Measurements from ENCODE around the gene LRRTM4.

LRRTM4 gene

DNA sequence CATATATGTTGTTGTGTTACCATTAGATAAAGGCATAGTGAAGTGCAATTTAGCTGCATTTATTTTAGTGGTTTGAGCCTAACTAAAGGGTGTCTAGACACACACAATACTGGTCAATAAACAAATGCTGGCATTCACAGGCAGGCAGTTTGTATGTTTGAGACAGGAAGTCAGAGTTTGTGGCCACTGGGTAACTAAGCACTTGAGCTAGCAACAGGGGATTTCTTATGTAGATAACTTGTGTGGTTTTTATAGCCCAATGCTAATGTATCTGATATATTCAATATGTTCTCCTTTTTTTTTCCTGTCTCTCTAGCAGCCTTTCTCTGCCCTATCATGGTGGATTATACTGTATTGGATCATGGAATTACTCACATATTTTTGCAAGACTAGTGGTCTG is 38.1 kb downstream of the LRRTM4 start:
- TF ChIP-seq, protein P1, sequence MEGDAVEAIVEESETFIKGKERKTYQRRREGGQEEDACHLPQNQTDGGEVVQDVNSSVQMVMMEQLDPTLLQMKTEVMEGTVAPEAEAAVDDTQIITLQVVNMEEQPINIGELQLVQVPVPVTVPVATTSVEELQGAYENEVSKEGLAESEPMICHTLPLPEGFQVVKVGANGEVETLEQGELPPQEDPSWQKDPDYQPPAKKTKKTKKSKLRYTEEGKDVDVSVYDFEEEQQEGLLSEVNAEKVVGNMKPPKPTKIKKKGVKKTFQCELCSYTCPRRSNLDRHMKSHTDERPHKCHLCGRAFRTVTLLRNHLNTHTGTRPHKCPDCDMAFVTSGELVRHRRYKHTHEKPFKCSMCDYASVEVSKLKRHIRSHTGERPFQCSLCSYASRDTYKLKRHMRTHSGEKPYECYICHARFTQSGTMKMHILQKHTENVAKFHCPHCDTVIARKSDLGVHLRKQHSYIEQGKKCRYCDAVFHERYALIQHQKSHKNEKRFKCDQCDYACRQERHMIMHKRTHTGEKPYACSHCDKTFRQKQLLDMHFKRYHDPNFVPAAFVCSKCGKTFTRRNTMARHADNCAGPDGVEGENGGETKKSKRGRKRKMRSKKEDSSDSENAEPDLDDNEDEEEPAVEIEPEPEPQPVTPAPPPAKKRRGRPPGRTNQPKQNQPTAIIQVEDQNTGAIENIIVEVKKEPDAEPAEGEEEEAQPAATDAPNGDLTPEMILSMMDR (IDR thresholded peaks at IDR 0.05; ENCODE audit: extremely low read depth, insufficient read depth, missing control alignments), result no peak
- in situ Hi-C loops (cut with MboI; ENCODE audit: low pct_unique_long_range_greater_than_20kb, low sequenced_read_pairs, unreplicated experiment), result no loop called here
- no peak for DNase-seq (ENCODE audit: low spot score)

DNA sequence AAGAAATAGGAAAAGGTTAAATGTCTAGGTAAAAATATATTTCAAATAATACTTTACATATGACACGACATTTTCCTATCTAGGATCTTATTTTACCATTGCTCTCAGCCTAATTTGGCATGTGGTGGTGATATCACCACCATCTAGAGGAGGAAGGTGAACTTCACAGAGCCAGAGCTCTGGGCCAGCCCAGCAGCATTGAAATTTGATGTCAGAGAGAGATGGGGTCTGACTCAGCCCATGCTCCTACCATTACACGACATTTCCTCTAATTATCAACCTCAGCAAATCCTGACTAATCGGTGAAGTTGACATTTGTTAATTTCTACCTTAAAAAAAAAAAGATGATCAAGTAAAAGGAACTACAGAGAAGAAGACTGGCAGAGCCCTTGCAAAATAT is 42.3 kb downstream of the LRRTM4 start:
- in situ Hi-C loops (cut with MboI; ENCODE audit: low pct_unique_long_range_greater_than_20kb, low sequenced_read_pairs, unreplicated experiment), result no loop called here
- TF ChIP-seq, protein P1 (IDR thresholded peaks at IDR 0.05; ENCODE audit: extremely low read depth, insufficient read depth, missing control alignments), result no peak
- no peak for DNase-seq (ENCODE audit: low spot score)

DNA sequence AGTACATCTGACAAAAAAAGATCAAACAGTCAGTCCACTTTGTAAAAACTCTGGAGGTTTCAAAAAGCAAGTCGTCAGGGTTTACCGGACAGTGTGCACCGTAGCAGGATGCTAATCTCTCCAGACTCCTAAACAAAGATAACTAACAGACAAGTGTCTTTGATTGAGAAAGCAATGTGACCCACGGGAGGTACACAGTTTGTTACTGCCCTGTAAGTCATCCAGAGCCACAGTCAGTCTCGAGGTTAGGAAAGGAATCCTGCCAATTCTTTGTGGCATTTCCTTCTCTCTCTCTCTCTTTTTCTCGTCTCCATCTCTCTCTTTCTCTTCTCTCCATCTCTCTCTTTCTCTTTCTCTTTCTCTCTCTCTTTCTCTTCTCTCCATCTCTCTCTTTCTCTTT is 42.8 kb downstream of the LRRTM4 start:
- in situ Hi-C loops (cut with MboI; ENCODE audit: low pct_unique_long_range_greater_than_20kb, low sequenced_read_pairs, unreplicated experiment), result no loop called here
- no peak for DNase-seq (ENCODE audit: low spot score)
- TF ChIP-seq, protein P1 (IDR thresholded peaks at IDR 0.05; ENCODE audit: extremely low read depth, insufficient read depth, missing control alignments), result no peak

DNA sequence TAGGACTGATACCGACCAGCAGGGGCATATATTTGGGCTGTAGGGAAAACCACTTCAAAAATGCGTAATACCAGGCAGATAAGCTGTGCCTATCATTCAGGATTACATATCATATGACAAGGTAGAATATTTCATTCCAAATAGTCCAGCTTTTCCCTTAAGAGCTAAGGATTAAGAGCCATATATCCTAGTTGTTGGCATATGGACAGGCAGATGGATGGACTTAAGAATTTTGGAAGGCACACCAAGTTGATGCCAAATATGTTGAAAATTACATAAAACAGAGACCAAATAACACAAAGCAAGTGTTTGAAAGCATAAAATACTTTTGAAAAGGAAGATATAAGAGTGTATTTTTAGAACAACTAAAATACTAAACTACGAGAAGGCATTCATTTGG is 52.1 kb downstream of the LRRTM4 start:
- no peak for DNase-seq (ENCODE audit: low spot score)
- in situ Hi-C loops (cut with MboI; ENCODE audit: low pct_unique_long_range_greater_than_20kb, low sequenced_read_pairs, unreplicated experiment), result no loop called here
- TF ChIP-seq, protein P1 (IDR thresholded peaks at IDR 0.05; ENCODE audit: extremely low read depth, insufficient read depth, missing control alignments), result no peak

GRCh38 chr2:77469106-77469505 is 53.1 kb downstream of the LRRTM4 start:
- TF ChIP-seq, protein P1 (IDR thresholded peaks at IDR 0.05; ENCODE audit: extremely low read depth, insufficient read depth, missing control alignments), result no peak
- no peak for DNase-seq (ENCODE audit: low spot score)
- in situ Hi-C loops (cut with MboI; ENCODE audit: low pct_unique_long_range_greater_than_20kb, low sequenced_read_pairs, unreplicated experiment), result no loop called here

DNA sequence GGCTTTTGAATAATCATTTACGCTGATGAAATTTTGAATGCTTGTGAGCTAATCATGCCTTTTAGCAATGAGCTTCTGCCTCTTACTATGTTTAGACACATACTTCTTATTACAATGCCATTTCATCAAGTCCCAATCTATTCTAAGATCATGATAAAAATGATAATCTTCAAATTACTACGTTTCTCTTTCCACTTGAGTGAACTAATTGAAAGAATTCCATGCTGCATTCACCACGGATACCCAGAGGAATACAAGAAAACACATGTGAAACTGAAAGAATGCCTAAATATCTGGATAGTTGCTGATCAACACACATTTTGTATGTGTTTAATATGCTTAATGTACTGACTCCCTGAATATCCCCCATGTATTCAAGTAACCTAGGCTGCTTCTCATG is 62.3 kb downstream of the LRRTM4 start:
- no peak for DNase-seq (ENCODE audit: low spot score)
- TF ChIP-seq, protein P1 (IDR thresholded peaks at IDR 0.05; ENCODE audit: extremely low read depth, insufficient read depth, missing control alignments), result no peak
- in situ Hi-C loops (cut with MboI; ENCODE audit: low pct_unique_long_range_greater_than_20kb, low sequenced_read_pairs, unreplicated experiment), result no loop called here

GRCh38 chr2:77458216-77458615 is 64.0 kb downstream of the LRRTM4 start:
- DNase-seq (ENCODE audit: low spot score), result no peak
- in situ Hi-C loops (cut with MboI; ENCODE audit: low pct_unique_long_range_greater_than_20kb, low sequenced_read_pairs, unreplicated experiment), result no loop called here
- TF ChIP-seq, protein P1 (IDR thresholded peaks at IDR 0.05; ENCODE audit: extremely low read depth, insufficient read depth, missing control alignments), result no peak
